ENCODE measurements around the gene OR51G2.
A peak's percentile ranks its signal among the peaks of the same experiment; 100 is the strongest.

OR51G2 gene

GRCh38 chr11:4891996-4892640 lies 27.0 kb downstream of the OR51G2 start:
- peak; percentile 58 for DNase-seq (ENCODE audit: low read depth)
- H3K4me3 ChIP-seq (ENCODE audit: low read length) = no peak overlapping the region

GRCh38 chr11:4890279-4890678 lies 28.9 kb downstream of the OR51G2 start:
- no peak overlapping the region for H3K4me3 ChIP-seq (ENCODE audit: low read length)
- no peak for TF ChIP-seq CTCF (IDR thresholded peaks at IDR 0.05; ENCODE audit: insufficient read depth, low read depth, low read length, missing control alignments)
- no peak for DNase-seq (ENCODE audit: low read depth)

More at GRCh38 chr11:4891996-4892640, 27.0 kb downstream of the OR51G2 start:
- no peak for TF ChIP-seq CTCF (IDR thresholded peaks at IDR 0.05; ENCODE audit: insufficient read depth, low read depth, low read length, missing control alignments)

GRCh38 chr11:4887591-4887990 lies 31.6 kb downstream of the OR51G2 start:
- no peak for TF ChIP-seq CTCF (IDR thresholded peaks at IDR 0.05; ENCODE audit: insufficient read depth, low read depth, low read length, missing control alignments)
- no peak overlapping the region for H3K4me3 ChIP-seq (ENCODE audit: low read length)
- no peak for DNase-seq (ENCODE audit: low read depth)

GRCh38 chr11:4886186-4886585 lies 33.0 kb downstream of the OR51G2 start:
- TF ChIP-seq CTCF (IDR thresholded peaks at IDR 0.05; ENCODE audit: insufficient read depth, low read depth, low read length, missing control alignments) = no peak
- DNase-seq (ENCODE audit: low read depth) = no peak
- H3K4me3 ChIP-seq (ENCODE audit: low read length) = no peak overlapping the region

GRCh38 chr11:4884361-4884760 lies 34.8 kb downstream of the OR51G2 start:
- no peak for TF ChIP-seq CTCF (IDR thresholded peaks at IDR 0.05; ENCODE audit: insufficient read depth, low read depth, low read length, missing control alignments)
- no peak overlapping the region for H3K4me3 ChIP-seq (ENCODE audit: low read length)
- DNase-seq (ENCODE audit: low read depth) = no peak

GRCh38 chr11:4882543-4882942 lies 36.6 kb downstream of the OR51G2 start:
- H3K4me3 ChIP-seq (ENCODE audit: low read length) = no peak overlapping the region
- no peak for DNase-seq (ENCODE audit: low read depth)
- TF ChIP-seq CTCF (IDR thresholded peaks at IDR 0.05; ENCODE audit: insufficient read depth, low read depth, low read length, missing control alignments) = no peak

GRCh38 chr11:4881860-4882500 lies 37.2 kb downstream of the OR51G2 start, which contains the start of gene OR51T1:
OR51T1 (plus strand) TSS chr11:4881900; CDS start chr11:4881900, 0 bp downstream.
- no peak for TF ChIP-seq CTCF (IDR thresholded peaks at IDR 0.05; ENCODE audit: insufficient read depth, low read depth, low read length, missing control alignments)
- no peak within 1 kb of the TSS for H3K4me3 ChIP-seq (ENCODE audit: low read length)
- DNase-seq (ENCODE audit: low read depth) = no peak

All from epithelial cell of esophagus (primary cell).